Activated effector memory CD4-positive, alpha-beta T cell treated with anti-CD3 and anti-CD28 coated beads, Interleukin-2, amount 50 U/mL, for 16 hours (primary cell): ENCODE results near the gene CDKN2AIPNL.

Experiments used
- DNase-seq: peaks from one replicate; pipeline ENCODE4 v3.0.0-alpha.2; 2020

The CDKN2AIPNL gene

GRCh38 chr5:134437847-134438581, 26.3 kb upstream of the CDKN2AIPNL start:
- no peak for DNase-seq

GRCh38 chr5:134437340-134437846, 25.7 kb upstream of the CDKN2AIPNL start:
- DNase-seq: no peak

GRCh38 chr5:134436523-134437339, 25.1 kb upstream of the CDKN2AIPNL start:
- DNase-seq: peak; percentile 79

- DNase-seq: no peak
Measured at GRCh38 chr5:134435560-134435959, 23.9 kb upstream of the CDKN2AIPNL start.

GRCh38 chr5:134432677-134433359, 21.1 kb upstream of the CDKN2AIPNL start:
- DNase-seq: no peak

GRCh38 chr5:134432174-134432573, 20.5 kb upstream of the CDKN2AIPNL start:
- DNase-seq: no peak

- no peak for DNase-seq
Measured at GRCh38 chr5:134430001-134430569, 18.4 kb upstream of the CDKN2AIPNL start.

- no peak for DNase-seq
Measured at GRCh38 chr5:134427540-134428041, 15.9 kb upstream of the CDKN2AIPNL start.

GRCh38 chr5:134426361-134426760, 14.7 kb upstream of the CDKN2AIPNL start:
- no peak for DNase-seq

GRCh38 chr5:134423376-134423775, 11.7 kb upstream of the CDKN2AIPNL start:
- DNase-seq: peak; percentile 6

GRCh38 chr5:134422791-134423365, 11.2 kb upstream of the CDKN2AIPNL start:
- DNase-seq: peak; percentile 50

GRCh38 chr5:134421038-134421437, 9.4 kb upstream of the CDKN2AIPNL start:
- DNase-seq: peak; percentile 2

GRCh38 chr5:134420343-134420742, 8.7 kb upstream of the CDKN2AIPNL start:
- DNase-seq: no peak

GRCh38 chr5:134418958-134419357, 7.3 kb upstream of the CDKN2AIPNL start:
- no peak for DNase-seq

GRCh38 chr5:134417707-134418106, 6.0 kb upstream of the CDKN2AIPNL start:
- DNase-seq: no peak

- DNase-seq: no peak
Measured at GRCh38 chr5:134413046-134413445, 1.4 kb upstream of the CDKN2AIPNL start.

- no peak for DNase-seq
Measured at GRCh38 chr5:134411228-134411545, 494 bp downstream of the CDKN2AIPNL start.

GRCh38 chr5:134410822-134411221, 859 bp downstream of the CDKN2AIPNL start:
- no peak for DNase-seq

- no peak for DNase-seq
Measured at GRCh38 chr5:134409321-134409720, 2.4 kb downstream of the CDKN2AIPNL start.

- DNase-seq: no peak
Measured at GRCh38 chr5:134406390-134406789, 5.3 kb downstream of the CDKN2AIPNL start.

GRCh38 chr5:134403951-134404350, 7.7 kb downstream of the CDKN2AIPNL start:
- DNase-seq: no peak

- no peak for DNase-seq
Measured at GRCh38 chr5:134398609-134399155, 13.0 kb downstream of the CDKN2AIPNL start.
